Endothelial cell of umbilical vein (primary cell): ENCODE results near the gene CDC37. TPM values are rescaled to one million over a fixed set of nuclear protein-coding genes. Genes with fewer than 3 reads are reported as not detected.

ENCODE experiments used
- BruUV-seq: library from RNA; stranded (reverse); fragments of 400-500 nt; replicated peaks from 2 replicates; lab custom pipeline; 2021; lab: Mats Ljungman, UMichigan
- CTCF ChIA-PET: fragments of 300-600, 350-600 bp; sonication (Branson Sonifier 250); formaldehyde crosslinking; loops from one replicate; lab custom pipeline; 2021; ENCODE audit warnings: antibody characterized with exemption, inconsistent platforms; lab: Charles Lee
- POLR2A ChIA-PET: fragments of 300-600, 350-600 bp; sonication (Branson Sonifier 250); formaldehyde crosslinking; loops from one replicate; lab custom pipeline; 2021; ENCODE audit warnings: antibody characterized with exemption, inconsistent platforms; lab: Charles Lee
- DNase-seq: peaks from one replicate; pipeline ENCODE4 v3.0.0-alpha.2; 2011; ENCODE audit warnings: low read depth, low spot score
- FAIRE-seq: peaks from 2 replicates; lab custom pipeline; 2011; peaks lifted over from hg19 to GRCh38; lab: Jason Lieb, UNC
- H2AFZ ChIP-seq: 2 replicates; pipeline ENCODE4 v1.6.0; 2012; ENCODE audit warnings: low read depth, low read length, control low read depth, inconsistent platforms
- H3K27ac ChIP-seq: 2 replicates; pipeline ENCODE4 v1.5.1; 2011; ENCODE audit warnings: low read depth, mild to moderate bottlenecking, control low read depth, low read length, moderate library complexity; ENCODE audit not compliant: insufficient read depth
- H3K27me3 ChIP-seq, 2 experiments: 2 replicates each; pipeline versions ENCODE4 v1.6.0 to v1.6.1; 2011; ENCODE audit warnings: low read length in 2 of 2, mixed read lengths in 1 of 2; ENCODE audit not compliant: control insufficient read depth in 2 of 2, insufficient read depth in 2 of 2
- H3K36me3 ChIP-seq, 2 experiments: 2 replicates in 1 of 2; 3 replicates in 1 of 2; pipeline ENCODE4 v1.5.1; 2011; ENCODE audit warnings: low read length in 2 of 2, mild to moderate bottlenecking in 1 of 2, moderate library complexity in 1 of 2; ENCODE audit not compliant: control insufficient read depth in 2 of 2, insufficient read depth in 2 of 2; ENCODE audit errors: extremely low read depth in 1 of 2
- H3K4me1 ChIP-seq: 3 replicates; pipeline ENCODE4 v1.5.1; 2011; ENCODE audit warnings: mild to moderate bottlenecking, low read length; ENCODE audit not compliant: control insufficient read depth, insufficient read depth; ENCODE audit errors: extremely low read depth
- H3K4me2 ChIP-seq: 2 replicates; pipeline ENCODE4 v1.6.1; 2011; ENCODE audit warnings: low read length, control low read depth, mixed read lengths; ENCODE audit not compliant: insufficient read depth
- H3K4me3 ChIP-seq, 3 experiments: fragments of 200-600 bp in 1 of 3; sonication (generic), shearing (Covaris generic) in 1 of 3; replicated peaks in 1 of 3; 2 replicates each; pipeline ENCODE4 v1.5.1; 2011 to 2016; ENCODE audit warnings: control low read depth in 3 of 3, low read length in 3 of 3, mild to moderate bottlenecking in 2 of 3, inconsistent platforms in 1 of 3, low read depth in 1 of 3, moderate library complexity in 1 of 3; ENCODE audit not compliant: insufficient read depth in 1 of 3
- H3K79me2 ChIP-seq: 2 replicates; pipeline ENCODE4 v1.6.0; 2012; ENCODE audit warnings: low read length, inconsistent platforms; ENCODE audit not compliant: control insufficient read depth, insufficient read depth
- H3K9ac ChIP-seq: replicated peaks from 2 replicates; pipeline ENCODE3; 2011; ENCODE audit warnings: low read length, control low read depth; ENCODE audit not compliant: insufficient read depth; ENCODE audit errors: extremely low read depth
- H3K9me1 ChIP-seq: replicated peaks from 3 replicates; pipeline ENCODE4 v1.6.0; 2011; ENCODE audit warnings: mild to moderate bottlenecking, low read length; ENCODE audit not compliant: control insufficient read depth, insufficient read depth; ENCODE audit errors: extremely low read depth
- H3K9me3 ChIP-seq: replicated peaks from 2 replicates; pipeline ENCODE4 v1.5.1; 2012; ENCODE audit warnings: low read length, inconsistent platforms; ENCODE audit not compliant: control insufficient read depth, insufficient read depth
- H4K20me1 ChIP-seq: replicated peaks from 2 replicates; pipeline ENCODE3; 2011; ENCODE audit warnings: mild to moderate bottlenecking, low read length; ENCODE audit not compliant: control insufficient read depth, insufficient read depth; ENCODE audit errors: extremely low read depth
- CTCF ChIP-seq, 2 donors: IDR thresholded peaks; 1 replicate in 1 of 2; 2 replicates in 1 of 2; pipeline ENCODE4 v1.5.1; 2011; ENCODE audit warnings: low read length in 2 of 2, mild to moderate bottlenecking in 2 of 2, moderate library complexity in 2 of 2, control low read depth in 1 of 2, inconsistent platforms in 1 of 2, low read depth in 1 of 2; ENCODE audit not compliant: insufficient read depth in 1 of 2; ENCODE audit errors: extremely low read depth in 1 of 2
- EZH2 ChIP-seq: IDR thresholded peaks from 2 replicates; pipeline ENCODE4 v1.6.1; 2012; ENCODE audit warnings: borderline replicate concordance, low read depth, mild to moderate bottlenecking, moderate library complexity, low read length, inconsistent platforms; ENCODE audit not compliant: severe bottlenecking
- FOS ChIP-seq: IDR thresholded peaks from 2 replicates; pipeline ENCODE4 v1.6.1; 2011; ENCODE audit warnings: mild to moderate bottlenecking, low read length, moderate library complexity, borderline replicate concordance; ENCODE audit not compliant: insufficient read depth
- GATA2 ChIP-seq: IDR thresholded peaks from 2 replicates; pipeline ENCODE4 v1.7.0; 2011; ENCODE audit warnings: low read depth, mild to moderate bottlenecking, moderate library complexity, mixed read lengths, low read length; ENCODE audit not compliant: insufficient read length, insufficient read depth
- JUN ChIP-seq: IDR thresholded peaks from 2 replicates; pipeline ENCODE4 v1.6.1; 2011; ENCODE audit warnings: borderline replicate concordance, low read depth; ENCODE audit not compliant: insufficient read length, insufficient read depth
- MAX ChIP-seq: IDR thresholded peaks from 2 replicates; pipeline ENCODE4 v1.6.1; 2011; ENCODE audit not compliant: insufficient read depth, insufficient read length
- MYC ChIP-seq: IDR thresholded peaks from one replicate; pipeline ENCODE4 v1.6.1; 2011; ENCODE audit warnings: mild to moderate bottlenecking, low read depth, low read length
- POLR2A ChIP-seq: IDR thresholded peaks from 2 replicates; pipeline ENCODE4 v1.6.1; 2012; ENCODE audit warnings: low read depth, mild to moderate bottlenecking, control low read depth, low read length
- POLR2AphosphoS5 ChIP-seq: IDR thresholded peaks from 2 replicates; pipeline ENCODE4 v1.6.1; 2012; ENCODE audit warnings: low read depth, mild to moderate bottlenecking, control low read depth, low read length, moderate library complexity; ENCODE audit not compliant: insufficient read depth
- dilution Hi-C: fragments of 300-500 bp; cut with MboI; formaldehyde crosslinking; loops from one replicate; pipeline ENCODE4 v1.15.0; 2019; ENCODE audit warnings: low sequenced_read_pairs; ENCODE audit not compliant: extremely low pct_ligation_motif_present
- intact Hi-C: fragments of 100-400 bp; cut with micrococcal nuclease; formaldehyde crosslinking; loops from one replicate; pipeline ENCODE4 v1.10.0; 2022
- polyA plus RNA-seq, 4 experiments: library from polyadenylated mRNA; depleted of rRNA in 3 of 4; stranded (reverse) in 3 of 4; unstranded in 1 of 4; fragments of >200 nt; gene quantifications; 2 replicates each; pipeline versions ENCODE4 v1.2.1 to v1.2.3, GENCODE V29; 2011 to 2012; ENCODE audit warnings: missing spikeins in 1 of 4
- total RNA-seq: library from RNA; stranded (reverse); gene quantifications from 2 replicates; pipeline ENCODE4 v1.2.3, GENCODE V29; 2021

CDC37 gene
- total and polyA plus RNA-seq, 2 donors (not counting 3 experiments of a cell fraction or from before 2014, with no cell fraction given), result 300 to 372 TPM

DNA sequence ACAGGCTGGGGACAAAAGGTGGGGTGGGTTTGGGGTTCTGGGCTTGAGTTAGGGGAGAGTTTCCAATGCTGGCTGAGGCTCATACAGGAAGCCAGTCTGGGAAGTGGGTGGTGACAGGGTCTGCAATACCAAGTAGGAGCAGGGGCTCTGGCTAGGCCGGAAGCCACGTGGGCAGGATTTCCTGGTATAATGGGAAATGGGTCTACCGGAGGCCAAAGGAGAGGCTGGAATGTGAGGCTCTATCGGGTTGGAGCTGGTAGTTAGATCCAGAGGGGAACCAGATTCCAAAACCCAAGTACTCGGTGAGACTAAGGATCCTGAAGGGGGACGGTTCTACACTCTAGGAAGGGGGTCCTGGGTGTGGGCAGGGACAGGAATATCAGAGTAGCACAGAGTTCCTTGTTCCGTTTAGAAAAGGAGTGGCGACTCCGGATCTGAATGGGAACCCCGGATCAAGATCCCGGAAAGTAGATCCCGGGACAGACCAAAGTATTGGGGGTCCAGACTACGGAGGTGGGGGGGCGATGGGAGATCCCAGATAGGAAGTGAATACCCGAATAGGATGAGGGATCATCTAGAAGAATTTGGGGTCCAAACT, 802 bp downstream of the CDC37 start:
- Histone ChIP-seq H3K9me3 (no peaks in the 10 kb centered on the region), H2AFZ (no peak overlapping the region), H3K4me2 (peak overlapping the region; percentile 68), H3K9me1 (no peaks in the 10 kb centered on the region), H3K9ac (peak overlapping the region; percentile 96), H3K4me3 (peak overlapping the region; percentile 95 to 98 (median 95)), H3K27me3 (peaks cover 11 to 19% of the 10 kb centered on the region in 2 experiments), H4K20me1 (no peaks in the 10 kb centered on the region), H3K79me2 (peaks cover 56% of the 10 kb centered on the region), H3K4me1 (peaks cover 15% of the 10 kb centered on the region), H3K36me3 (peaks cover 6 to 9% of the 10 kb centered on the region in 2 experiments), H3K27ac (peak overlapping the region; percentile 88)
- intact Hi-C loops, result loop anchor here (1.0 to 5.0 kb wide), 4 partner anchors 14 to 295 kb away; partner anchors contain the start of gene CDKN2D
- dilution Hi-C loops, result no loop called here
- DNase-seq, result peak; percentile 65
- BruUV-seq, result TSS peak; percentile 98
- CTCF ChIA-PET, result interaction anchor here (1.1 to 8.3 kb wide), 9 partner anchors 11 to 297 kb away, joined by 5 to 108 read pairs (median 9); partner anchors contain the start of gene ICAM1
- peak; percentile 96 for FAIRE-seq
- TF ChIP-seq CTCF (IDR thresholded peaks at IDR 0.05; ENCODE audit: extremely low read depth in 1 of 2, insufficient read depth in 1 of 2, low read depth in 1 of 2, low read length in 2 of 2) (no peak), POLR2A (peak; percentile 81), JUN (no peak), EZH2 (no peak), MAX (peak; percentile 79), POLR2AphosphoS5 (peak; percentile 90), GATA2 (no peak), FOS (no peak), MYC (no peak)
- POLR2A ChIA-PET, result no interaction called here
